PFSK-1 (cell line): ENCODE measurements around the gene SMAD3.

Experiments used
- FOXP2 ChIP-seq: optimal IDR thresholded peaks from 2 replicates; pipeline ENCODE3; 2011; ENCODE audit warnings: borderline replicate concordance, control low read depth, inconsistent platforms; ENCODE audit not compliant: insufficient read depth; ENCODE audit errors: extremely low read length, extremely low read depth
- POLR2AphosphoS5 ChIP-seq: IDR thresholded peaks from 2 replicates; pipeline ENCODE4 v1.6.1; 2012; ENCODE audit warnings: low read depth, mild to moderate bottlenecking, control low read depth, low read length, moderate library complexity
- REST ChIP-seq, 2 experiments: IDR thresholded peaks; 2 replicates each; pipeline versions ENCODE4 v1.6.1 to v1.8.0; 2011 to 2012; ENCODE audit warnings: low read depth in 2 of 2, low read length in 2 of 2, control low read depth in 1 of 2, inconsistent platforms in 1 of 2, mild to moderate bottlenecking in 1 of 2, moderate library complexity in 1 of 2; ENCODE audit not compliant: insufficient read depth in 1 of 2
- SIN3A ChIP-seq: IDR thresholded peaks from 2 replicates; pipeline ENCODE4 v1.6.1; 2012; ENCODE audit warnings: mild to moderate bottlenecking, low read length, moderate library complexity, borderline replicate concordance; ENCODE audit not compliant: insufficient read depth
- TAF1 ChIP-seq: IDR thresholded peaks from 2 replicates; pipeline ENCODE4 v1.6.1; 2012; ENCODE audit warnings: low read length, control low read depth, borderline replicate concordance; ENCODE audit not compliant: insufficient read depth

The SMAD3 gene

GRCh38 chr15:67109141-67110034 is 44.0 kb downstream of the SMAD3 start:
- 0 out of 4 replicates have a peak, but pooled peaks of 1 of the 2 experiments have one; percentile 13 for TF ChIP-seq REST (IDR thresholded peaks at IDR 0.05; ENCODE audit: insufficient read depth in 1 of 2, low read depth in 2 of 2, low read length in 2 of 2)
- TF ChIP-seq TAF1 = no peak
- TF ChIP-seq POLR2AphosphoS5 = no peak
- TF ChIP-seq SIN3A = no peak; the same call in 1 of the 2 replicates
- TF ChIP-seq FOXP2 = peak; percentile 88

GRCh38 chr15:67110361-67110781 is 45.0 kb downstream of the SMAD3 start:
- TF ChIP-seq REST (IDR thresholded peaks at IDR 0.05; ENCODE audit: insufficient read depth in 1 of 2, low read depth in 2 of 2, low read length in 2 of 2) (no peak), SIN3A (no peak), FOXP2 (no peak), TAF1 (no peak), POLR2AphosphoS5 (no peak)

- TF ChIP-seq SIN3A = no peak
- TF ChIP-seq FOXP2 = no peak
- TF ChIP-seq POLR2AphosphoS5 = no peak
- no peak for TF ChIP-seq TAF1
- no peak for TF ChIP-seq REST (IDR thresholded peaks at IDR 0.05; ENCODE audit: insufficient read depth in 1 of 2, low read depth in 2 of 2, low read length in 2 of 2)
These were observed 45.8 kb downstream of the SMAD3 start for GRCh38 chr15:67110958-67111864.

- TF ChIP-seq FOXP2 (no peak), TAF1 (no peak), REST (IDR thresholded peaks at IDR 0.05; ENCODE audit: insufficient read depth in 1 of 2, low read depth in 2 of 2, low read length in 2 of 2) (no peak), SIN3A (no peak), POLR2AphosphoS5 (no peak)
These were observed 48.6 kb downstream of the SMAD3 start for GRCh38 chr15:67114046-67114445.
